A549 treated with AZD9567 at 1 μM for 4 hours (cell line): ENCODE results near the gene ZNF782. TPM values are rescaled to one million over a fixed set of nuclear protein-coding genes. Genes with fewer than 3 reads are reported as not detected.

Experiments used
- total RNA-seq: library from RNA; stranded (reverse); fragments of 200-300 nt; extraction: Qiagen RNA extraction; gene quantifications from 5 replicates; pipeline ENCODE4 v1.2.3, GENCODE V29; 2022; ENCODE audit not compliant: insufficient read depth

The ZNF782 gene
- 0.76 to 2.2 TPM (median 1.9 TPM) in 5 replicates for total RNA-seq

GRCh38 chr9:96853781-96854650 lies at the start of gene ZNF782:
Gene ZNF782, minus strand, starts transcription at chr9:96854514. Its CDS starts 2,553 bp downstream, at chr9:96851961.

Other genes with a start within 250 kb of the ZNF782 start
- 8.6 to 15.1 TPM (median 10.6 TPM) in 5 replicates for gene CDC14B, start 234.7 kb downstream of the ZNF782 start, total RNA-seq
- gene PRXL2C, start 199.2 kb downstream of the ZNF782 start, total RNA-seq, result 14.0 to 17.7 TPM (median 17.0 TPM) in 5 replicates
- 3.6 to 9.0 TPM (median 5.2 TPM) in 5 replicates for gene ZNF510, start 76.4 kb downstream of the ZNF782 start, total RNA-seq
- 0.05 TPM in 1 of 5 replicates, not detected in the others for gene NUTM2G, start 74.3 kb upstream of the ZNF782 start, total RNA-seq
- 12.5 to 15.7 TPM (median 13.4 TPM) in 5 replicates for gene CTSV, start 184.6 kb upstream of the ZNF782 start, total RNA-seq